HG03095 (cell line): ENCODE data around the gene ANXA8.
"Not testable (repeated sequence)": the region's sequence is repeated elsewhere in the genome, so short reads cannot be mapped to it uniquely, and the experiment has no call there.

ENCODE experiments used
- ATAC-seq: cut with Tn5 transposase; IDR thresholded peaks from one replicate; pipeline ENCODE4 v1.9.1; 2021; ENCODE audit warnings: moderate library complexity; ENCODE audit not compliant: unreplicated experiment

Gene ANXA8, protein sequence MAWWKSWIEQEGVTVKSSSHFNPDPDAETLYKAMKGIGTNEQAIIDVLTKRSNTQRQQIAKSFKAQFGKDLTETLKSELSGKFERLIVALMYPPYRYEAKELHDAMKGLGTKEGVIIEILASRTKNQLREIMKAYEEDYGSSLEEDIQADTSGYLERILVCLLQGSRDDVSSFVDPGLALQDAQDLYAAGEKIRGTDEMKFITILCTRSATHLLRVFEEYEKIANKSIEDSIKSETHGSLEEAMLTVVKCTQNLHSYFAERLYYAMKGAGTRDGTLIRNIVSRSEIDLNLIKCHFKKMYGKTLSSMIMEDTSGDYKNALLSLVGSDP

DNA sequence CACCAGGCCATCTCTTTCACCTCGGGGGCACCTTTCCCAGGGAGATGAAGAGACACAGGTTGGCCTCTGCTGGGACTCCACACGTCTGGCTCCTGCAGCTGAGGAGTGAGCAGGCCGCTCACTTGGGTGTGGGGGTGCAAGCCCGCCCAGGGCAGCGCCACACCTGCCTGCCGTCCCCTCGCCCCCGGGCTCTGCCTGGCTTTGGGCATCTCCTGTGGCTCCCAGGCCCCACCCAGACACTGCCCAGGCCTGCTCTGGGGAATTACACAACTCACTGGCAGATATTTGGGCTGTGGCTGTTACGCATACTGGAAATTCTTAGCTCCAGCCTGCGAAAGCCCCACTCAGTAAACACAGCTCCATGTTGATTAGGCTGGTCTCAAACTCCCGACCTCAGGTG is at the start of gene ANXA8:
TSS of gene ANXA8 (minus strand) at position 193 of the 400 bp plus-strand sequence. CDS start at position 11, 182 bp downstream.
- ATAC-seq, result not testable (repeated sequence)

DNA sequence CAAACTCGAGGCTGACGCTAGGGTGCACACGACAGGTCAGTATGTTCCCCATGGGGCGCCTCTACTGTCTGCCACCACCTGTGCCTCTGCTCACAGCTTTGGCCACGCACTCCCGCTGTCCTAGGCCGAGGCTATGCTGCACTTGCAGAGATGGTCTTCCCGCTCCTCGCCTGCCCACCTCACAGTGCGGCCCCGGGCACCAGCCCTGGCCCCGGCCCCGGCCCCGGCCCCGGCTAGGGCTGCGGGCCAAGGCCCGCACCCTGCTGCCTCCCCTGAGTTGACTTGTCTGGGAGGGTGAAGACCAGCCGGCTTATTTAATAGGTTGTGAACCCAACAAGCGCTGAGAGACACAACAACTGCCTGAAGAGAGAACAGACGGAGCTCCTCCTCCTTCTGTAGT is 39.6 kb upstream of the ANXA8 start, which contains the start of gene AGAP9:
TSS of gene AGAP9 (minus strand) at position 164 of the 400 bp plus-strand sequence. CDS start at position 52, 112 bp downstream.
- ATAC-seq, result not testable (repeated sequence)

DNA sequence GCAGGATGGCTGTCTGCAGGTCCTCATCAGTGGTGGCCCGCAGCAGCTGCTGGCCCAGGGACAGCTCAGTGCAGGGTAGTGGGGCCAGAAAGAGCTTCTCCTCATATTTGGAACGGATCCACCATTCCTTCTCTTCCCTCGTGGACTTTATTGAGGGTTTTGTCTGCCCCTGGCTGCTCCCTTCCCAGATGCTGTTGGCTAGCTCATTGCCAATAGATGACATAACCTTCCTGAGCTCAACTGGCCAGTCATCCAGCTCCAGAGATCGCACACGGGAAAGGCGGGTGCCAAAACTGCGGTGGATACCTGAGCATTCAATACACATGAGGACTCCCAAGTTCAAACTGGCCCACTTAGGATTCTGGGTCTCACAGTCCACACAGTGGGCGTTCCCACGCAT is 18.4 kb upstream of the ANXA8 start:
- ATAC-seq, result not testable (repeated sequence)

DNA sequence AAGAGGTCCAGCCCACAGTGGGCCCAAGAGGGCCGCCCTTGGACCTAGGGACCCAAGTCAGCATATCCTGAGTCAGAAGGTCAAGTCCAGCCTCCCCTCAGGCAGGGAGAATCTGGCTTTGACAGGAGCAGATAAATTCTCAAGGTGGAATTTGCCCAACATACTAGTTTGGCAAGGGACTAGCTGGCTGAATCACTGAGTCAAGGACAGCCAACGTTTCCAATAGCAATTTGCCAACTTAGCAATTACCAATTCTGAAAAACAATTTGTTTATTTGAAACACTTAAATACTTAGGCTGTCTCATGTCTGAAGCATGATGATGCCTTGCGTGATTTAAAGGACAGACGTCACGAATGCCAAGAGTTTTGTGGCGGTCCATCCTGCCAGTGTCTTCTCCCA is 10.3 kb upstream of the ANXA8 start:
- not testable (repeated sequence) for ATAC-seq

DNA sequence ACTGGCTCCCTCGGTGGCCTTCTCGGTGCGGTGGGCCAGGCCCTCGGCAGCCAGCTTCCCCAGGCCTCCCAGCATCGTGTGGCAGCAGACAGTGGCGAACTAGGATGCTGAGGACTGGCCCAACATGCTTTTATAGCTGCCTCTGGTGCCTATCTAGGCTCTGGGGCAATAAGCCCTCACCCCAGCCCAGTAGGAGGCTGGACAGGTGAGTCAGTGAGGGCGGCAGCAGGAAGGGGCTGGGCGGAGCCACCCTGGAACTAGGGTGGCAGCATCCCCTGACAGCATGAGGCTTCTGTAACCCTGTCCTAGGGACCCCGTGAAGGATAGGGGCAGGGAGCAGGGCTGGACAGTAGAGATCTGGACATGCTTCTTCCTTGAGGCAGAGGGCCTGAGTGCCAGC is 7.7 kb upstream of the ANXA8 start, which contains the start of gene FAM25G:
TSS of gene FAM25G (minus strand) at position 101 of the 400 bp plus-strand sequence. CDS start at position 75, 26 bp downstream.
- ATAC-seq, result not testable (repeated sequence)

DNA sequence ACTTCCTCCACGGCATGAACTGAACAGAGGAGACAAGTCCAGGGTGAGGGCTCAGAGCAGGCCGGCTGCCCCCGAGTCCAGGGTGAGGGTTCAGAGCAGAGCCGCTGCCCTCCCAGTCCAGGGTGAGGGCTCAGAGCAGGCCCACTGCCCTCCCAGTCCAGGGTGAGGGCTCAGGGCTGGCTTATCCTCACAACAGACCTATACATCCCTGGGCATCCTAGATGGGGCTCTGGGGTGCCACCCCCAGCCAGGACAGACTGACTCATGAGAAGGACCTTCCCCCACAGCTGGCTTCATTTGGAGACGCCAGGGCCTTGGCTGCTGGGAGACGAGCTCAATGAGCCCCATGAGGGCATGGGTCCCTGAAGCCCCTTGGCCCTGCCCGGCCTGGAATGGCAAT is 5.7 kb upstream of the ANXA8 start:
- ATAC-seq, result not testable (repeated sequence)

DNA sequence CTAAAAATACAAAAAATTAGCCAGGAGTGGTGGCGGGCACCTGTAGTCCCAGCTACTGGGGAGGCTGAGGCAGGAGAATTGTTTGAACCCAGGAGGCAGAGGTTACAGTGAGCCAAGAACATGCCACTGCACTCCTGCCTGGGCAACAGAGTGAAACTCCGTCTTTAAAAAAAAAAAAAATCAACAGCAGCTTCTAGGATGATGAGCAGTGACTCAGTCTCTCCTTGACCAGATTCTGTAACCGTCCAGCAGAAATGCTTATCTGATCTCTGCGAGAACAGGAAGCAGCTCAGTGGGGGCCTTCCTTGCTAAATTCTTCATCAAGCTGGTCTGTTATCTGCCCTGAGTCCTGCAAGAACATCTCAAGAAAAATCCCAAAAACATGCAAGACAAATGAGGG is 2.0 kb upstream of the ANXA8 start:
- not testable (repeated sequence) for ATAC-seq

DNA sequence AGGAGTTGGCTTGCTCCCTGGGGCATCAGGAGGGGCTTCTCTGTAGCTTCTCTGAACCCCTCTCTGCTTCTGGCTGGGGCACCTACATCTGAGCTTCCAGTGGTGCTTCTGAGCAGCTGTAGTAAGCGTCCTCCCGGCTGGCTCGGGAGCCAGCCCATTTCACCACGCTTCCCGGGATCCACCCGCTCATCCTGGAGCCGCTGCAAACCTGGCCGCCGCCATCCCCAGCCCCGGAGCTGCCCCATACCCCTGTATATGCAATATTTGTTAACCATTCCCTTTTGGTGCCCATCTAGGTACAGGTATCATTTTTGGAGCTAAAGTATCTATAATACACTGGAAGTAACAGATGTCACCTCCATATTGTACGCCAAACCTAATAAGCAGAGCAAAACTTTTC is 871 bp upstream of the ANXA8 start:
- ATAC-seq, result not testable (repeated sequence)

DNA sequence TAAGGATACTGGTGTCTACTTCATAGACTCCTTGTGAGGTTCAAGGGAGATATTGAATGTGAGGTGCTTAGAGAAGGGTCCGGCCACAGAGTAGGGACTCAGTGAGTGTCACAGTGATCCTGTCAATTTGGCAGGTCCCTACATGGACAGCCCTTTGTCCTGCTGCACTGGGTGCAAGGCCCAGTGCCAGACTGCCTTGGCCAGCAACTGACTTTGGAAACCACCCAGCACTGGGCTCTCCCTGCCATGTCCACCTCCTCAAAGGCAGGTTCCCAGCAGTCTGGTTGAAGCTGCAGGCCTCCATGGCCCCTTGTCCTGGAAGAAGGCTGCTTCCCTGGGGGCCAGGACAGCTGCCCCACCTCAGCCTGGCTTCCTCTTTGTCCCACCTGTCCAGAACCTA is 1.5 kb downstream of the ANXA8 start:
- ATAC-seq, result not testable (repeated sequence)

DNA sequence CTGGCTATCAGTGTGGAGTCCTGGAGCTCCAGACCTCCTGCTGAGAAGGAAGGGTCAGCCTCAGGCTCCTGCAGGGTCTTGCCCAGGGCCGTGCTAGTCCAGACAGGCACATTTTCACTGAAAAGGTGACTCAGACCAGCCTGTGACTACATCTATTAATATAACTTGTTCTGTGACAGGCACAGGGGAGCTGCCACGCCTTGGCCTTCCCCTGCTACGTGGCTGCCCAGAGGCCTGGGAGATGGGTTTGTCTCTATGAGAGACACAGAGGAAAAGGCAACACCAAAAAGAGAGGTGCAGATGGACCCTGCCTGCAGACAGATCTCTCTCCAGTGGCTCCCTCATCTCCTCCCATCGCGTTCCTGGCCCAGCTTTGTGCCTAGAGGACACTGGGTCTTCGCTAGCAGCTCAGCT is 2.1 kb downstream of the ANXA8 start:
- not testable (repeated sequence) for ATAC-seq

DNA sequence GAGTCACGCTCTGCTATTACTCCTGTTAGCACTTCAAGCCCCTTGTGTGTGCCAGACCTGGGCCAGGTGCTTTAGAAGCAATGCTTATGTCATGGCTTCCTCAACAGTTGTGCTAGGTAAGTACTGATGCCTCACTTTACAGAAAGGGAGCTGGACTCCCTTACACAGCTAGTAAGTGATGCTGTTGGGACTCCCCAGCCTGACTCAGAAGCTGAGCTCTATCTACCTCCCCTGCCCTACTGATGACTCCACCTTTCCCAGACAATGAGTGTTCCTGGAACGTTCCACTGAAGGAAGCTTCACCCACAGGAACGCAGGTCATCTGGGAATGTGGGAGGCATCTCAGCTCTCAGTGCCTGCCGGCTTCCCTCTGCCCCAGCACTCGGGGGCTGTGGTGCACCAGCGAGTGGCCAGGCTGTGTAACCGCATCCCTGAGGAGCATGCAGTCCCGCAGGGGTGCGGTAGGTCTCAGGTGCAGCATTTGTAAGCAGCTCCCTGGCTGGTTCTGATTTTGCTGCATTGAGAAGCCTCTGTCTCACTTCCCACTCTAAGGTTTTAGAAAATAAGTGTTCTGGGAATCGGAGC is 2.6 kb downstream of the ANXA8 start:
- not testable (repeated sequence) for ATAC-seq

DNA sequence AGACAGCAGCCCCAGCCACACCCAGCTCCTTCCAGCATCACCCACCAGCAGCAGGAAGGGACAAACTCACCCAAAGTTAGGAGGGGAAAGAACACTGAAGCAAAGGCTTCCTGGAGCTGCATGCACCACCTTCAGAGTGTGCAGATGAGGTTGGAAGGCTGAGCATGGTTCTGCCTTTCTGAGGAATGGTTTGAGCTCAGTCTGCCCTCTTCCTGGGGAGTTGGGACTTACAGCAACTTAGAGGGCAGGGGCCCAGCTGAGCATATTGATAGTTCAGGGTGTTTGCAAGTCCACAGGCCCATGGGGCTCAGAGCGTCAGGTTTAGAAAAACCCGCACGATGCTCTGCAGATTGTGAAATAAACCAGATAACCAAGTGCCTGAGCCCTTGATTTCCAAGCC is 3.8 kb downstream of the ANXA8 start:
- ATAC-seq, result not testable (repeated sequence)

DNA sequence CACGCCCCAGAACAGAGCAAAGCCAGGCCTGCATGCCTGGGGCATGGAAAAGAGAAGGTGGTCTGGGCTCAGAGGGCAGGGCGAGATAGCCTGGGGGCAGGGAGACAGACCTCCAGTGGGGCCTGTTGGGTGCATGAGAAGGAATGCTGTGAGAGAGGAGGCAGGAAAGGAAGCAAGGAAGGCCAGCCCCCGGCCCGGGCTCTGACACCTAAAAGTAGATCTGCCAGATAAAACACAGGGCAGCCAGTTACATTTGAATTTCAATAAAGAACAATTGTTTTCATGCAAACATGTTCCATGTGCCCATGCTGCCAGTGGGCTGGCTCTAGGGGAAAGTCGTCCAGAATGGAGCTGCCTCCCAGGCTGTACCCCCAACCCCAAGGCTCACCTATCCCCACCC is 5.8 kb downstream of the ANXA8 start:
- not testable (repeated sequence) for ATAC-seq

DNA sequence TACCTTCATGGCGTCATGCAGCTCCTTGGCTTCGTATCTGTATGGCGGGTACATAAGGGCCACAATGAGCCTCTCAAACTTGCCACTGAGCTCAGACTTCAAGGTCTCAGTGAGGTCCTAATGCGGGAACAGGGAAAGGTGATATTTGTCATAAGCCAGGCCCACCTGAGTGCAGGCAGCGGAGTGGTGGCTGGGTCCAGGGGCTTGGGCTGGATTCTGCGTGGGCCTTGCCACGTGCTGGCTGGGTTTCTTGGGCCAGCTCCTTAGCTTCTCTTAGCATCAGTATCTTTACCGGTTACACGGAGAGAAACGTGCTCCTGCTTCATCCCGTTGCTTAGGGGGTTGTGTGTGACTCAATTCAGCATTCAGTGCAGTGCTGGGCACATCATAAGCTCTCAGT is 6.8 kb downstream of the ANXA8 start:
- ATAC-seq, result not testable (repeated sequence)

DNA sequence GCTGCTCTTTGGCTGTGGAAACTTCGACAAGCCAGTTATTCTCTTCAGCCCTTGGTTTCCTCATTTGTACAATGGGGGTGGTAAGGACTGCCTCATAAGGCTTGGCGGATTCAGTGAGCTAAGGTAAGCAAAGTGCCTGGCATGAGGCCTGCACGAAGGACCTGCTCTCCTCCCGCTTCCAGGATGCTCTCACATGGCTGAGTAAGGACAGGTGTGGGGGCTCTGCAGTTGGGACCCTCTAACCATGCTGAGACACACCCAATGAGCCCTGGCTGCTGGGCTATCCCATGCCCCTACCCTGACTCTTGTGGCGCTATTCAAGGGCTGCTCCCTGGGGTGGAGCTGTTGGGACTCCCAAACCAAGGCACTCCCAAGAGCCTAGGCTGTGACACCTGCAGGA is 8.8 kb downstream of the ANXA8 start:
- ATAC-seq, result not testable (repeated sequence)

DNA sequence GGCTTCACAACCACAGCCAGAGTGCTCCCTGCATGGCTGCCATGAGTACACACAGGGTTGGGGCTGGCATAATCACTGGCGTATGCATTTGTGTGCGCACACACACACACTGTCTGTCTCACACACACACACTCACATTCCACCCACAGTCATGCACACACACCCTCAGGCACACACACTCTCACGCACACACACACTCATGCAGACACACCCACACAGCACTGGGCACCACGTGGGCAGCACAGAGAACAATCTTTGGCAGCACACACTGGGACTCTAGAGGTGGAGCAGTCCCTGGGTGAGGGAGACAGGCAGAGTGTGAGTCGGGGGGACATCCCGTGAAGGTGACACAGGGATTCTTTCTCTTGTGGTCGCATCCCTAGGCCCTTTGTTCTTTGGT is 10.4 kb downstream of the ANXA8 start:
- not testable (repeated sequence) for ATAC-seq

DNA sequence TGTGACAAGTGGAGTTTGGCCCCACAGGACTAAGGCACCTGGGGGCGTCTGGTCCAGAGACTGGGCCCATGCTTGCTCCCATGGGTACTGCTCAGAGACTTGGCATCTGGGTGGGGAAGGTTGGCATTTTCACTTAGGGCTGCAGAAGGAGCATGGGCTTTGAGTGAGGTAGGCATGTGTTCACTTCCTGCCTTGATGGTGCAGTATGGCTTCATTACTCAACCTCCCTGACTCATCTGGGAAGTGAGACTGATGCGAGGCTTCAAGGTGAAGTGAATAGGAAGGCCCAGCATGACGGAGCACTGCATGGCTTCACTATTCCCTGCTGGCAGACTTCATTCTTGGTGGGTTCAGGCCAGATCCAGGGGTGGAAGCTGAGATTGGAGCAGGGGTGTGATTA is 11.3 kb downstream of the ANXA8 start:
- peak; percentile 79 for ATAC-seq

DNA sequence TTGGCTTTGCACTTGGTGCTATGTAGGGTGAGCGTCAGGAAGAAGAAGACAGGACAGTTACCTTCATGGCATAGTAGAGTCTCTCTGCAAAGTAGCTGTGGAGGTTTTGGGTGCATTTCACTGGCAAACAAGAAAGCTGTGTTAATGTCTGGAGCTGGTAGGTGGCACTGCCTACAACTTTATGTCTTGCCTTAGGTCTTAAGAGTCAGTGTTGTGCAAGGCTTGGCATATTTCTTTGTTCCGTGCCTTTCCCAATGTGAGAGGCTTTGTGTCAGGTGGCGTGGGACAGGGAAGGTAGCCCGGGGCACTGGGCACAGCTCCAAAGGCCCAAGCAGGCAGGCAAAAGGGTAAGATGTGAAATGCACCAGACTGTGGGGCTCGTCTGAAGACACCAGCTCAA is 11.8 kb downstream of the ANXA8 start:
- not testable (repeated sequence) for ATAC-seq

DNA sequence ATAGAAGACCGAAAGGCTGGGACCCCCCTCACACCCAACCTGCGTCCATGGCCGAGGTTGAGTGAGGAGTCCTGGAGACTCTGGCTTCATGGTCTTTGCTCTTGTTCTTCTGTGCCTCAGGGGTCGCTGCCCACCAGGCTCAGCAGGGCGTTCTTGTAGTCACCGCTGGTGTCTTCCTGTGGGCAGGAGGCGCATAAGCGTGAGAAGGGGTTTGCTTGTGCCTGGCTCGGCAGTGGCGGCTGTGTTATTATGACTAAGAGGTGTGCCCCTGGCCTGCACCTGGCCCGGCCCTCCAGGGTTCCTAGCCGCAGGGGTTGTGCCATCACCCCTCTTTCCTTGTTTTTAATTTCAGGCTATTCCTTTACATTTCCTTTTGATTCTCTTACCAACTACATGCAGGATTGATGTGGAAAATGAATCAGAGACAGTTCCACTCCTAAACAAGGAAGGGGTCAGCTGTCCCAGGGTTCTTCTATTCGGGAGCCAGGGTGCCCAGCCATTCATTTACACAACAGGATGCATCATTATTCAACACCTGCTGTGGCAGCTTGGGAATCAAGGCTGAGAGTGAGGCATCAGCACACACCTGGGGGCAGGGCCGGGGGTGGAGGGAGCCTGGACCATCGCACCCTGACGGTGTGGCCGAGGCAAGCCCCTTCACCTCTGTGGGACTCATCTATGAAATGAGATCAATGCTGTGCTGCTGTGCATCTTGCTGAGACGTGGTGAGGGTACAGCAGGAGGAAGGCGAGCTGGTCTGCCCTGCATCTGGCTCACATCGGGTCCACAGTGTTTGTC is 15.0 kb downstream of the ANXA8 start:
- ATAC-seq, result not testable (repeated sequence)

DNA sequence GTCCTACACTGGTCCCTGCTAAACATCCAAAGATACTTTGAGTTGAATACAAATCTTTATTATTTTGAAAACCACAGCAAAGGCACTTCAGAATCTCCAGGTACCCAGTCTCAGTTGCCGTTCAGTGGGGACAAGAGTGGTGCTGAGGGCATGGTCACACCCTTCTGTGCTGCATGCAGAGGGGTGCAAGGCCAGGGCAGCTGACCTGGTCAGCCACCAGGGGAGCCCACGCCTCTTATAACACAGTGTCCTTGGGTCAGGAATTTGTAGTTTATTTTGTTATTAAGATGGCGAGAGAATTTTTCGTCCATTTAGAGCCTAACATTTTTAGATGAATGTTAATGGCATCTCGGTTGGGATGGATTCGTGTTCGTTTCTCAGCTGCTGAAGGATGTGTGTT is 16.0 kb downstream of the ANXA8 start:
- ATAC-seq, result not testable (repeated sequence)

DNA sequence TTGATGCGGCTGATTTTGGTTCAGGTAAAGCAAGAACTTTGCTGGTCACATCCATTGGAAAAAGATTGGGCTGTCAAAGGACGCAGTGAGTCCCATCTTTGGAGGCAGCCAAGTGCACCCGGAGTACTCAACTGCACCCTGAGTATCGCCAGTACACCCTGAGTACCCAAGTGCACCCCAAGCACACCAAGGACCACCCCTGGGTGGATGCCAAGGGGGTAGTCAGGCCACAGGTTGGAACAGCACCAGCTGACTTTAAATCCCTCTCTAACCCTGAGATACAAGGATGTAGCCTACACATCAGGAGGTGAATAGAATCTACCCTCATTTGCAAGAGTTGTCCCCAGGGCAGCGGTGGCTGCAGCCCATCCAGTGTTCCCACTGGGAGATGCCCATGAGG is 16.5 kb downstream of the ANXA8 start:
- ATAC-seq, result not testable (repeated sequence)
